Posterior vena cava (tissue), 2 donors: ENCODE measurements around the gene PAX7. TPM values are rescaled to one million over a fixed set of nuclear protein-coding genes. Genes with fewer than 3 reads are reported as not detected.
A peak's percentile ranks its signal among the peaks of the same experiment; 100 is the strongest.

Experiments used
- DNase-seq: peaks from one replicate; pipeline ENCODE4 v3.0.0-alpha.2; 2020; ENCODE audit warnings: low spot score
- intact Hi-C, 2 donors: fragments of 100-400 bp; cut with DNase I; formaldehyde crosslinking; loops; one replicate each; pipeline versions ENCODE4 v1.14.1 to v1.14.2; 2022 to 2023
- total RNA-seq, 2 donors: library from RNA; stranded (reverse); fragmentation: NEBNext Ultra II Directional; extraction: Animal tissue kit (Norgen Biotek cat#: 25700); gene quantifications; one replicate each; pipeline ENCODE4 v1.2.1, GENCODE V29; 2021
- donor health status: DM: yes; HTN: yes; CAD: no.
- donor health status: DM: yes; HTN: yes; CAD: no.

PAX7 gene
- total RNA-seq, 2 donors from 2014 or later: not detected

DNA sequence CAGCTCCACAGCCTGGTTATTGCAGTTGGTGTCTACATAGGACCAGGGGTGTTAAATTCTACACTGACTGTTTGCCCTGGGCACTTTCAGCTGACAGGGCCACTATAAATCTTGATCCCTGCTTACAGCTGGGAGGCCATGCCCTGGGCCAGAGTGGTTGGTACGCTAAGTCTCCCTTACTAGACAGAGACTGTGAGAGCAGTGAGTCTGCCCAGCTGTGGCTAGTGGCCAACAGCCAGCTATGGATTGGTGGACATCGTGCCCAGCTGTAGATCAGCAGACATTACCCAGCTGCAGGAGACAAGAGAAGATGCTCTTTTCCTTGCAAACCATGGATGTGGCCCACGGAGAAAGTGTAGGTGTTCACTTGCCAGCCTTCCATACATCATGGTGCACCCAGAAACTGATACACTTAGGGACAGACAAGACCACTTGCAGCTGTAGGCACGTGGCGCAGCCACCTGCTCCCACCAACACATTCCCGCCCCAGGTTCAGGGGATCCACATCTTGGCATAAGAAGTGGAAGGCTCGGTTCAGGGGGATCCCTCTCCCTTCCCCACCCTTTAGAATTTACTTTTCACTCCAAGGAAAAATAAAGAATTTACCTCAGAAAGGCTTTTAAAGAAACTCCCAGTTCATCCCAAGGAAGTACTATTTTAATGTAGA is 16.4 kb upstream of the PAX7 start:
- intact Hi-C loops: no loop called here
- no peak for DNase-seq

- intact Hi-C loops: no loop called here
- peak; percentile 30 for DNase-seq
These were observed 11.8 kb upstream of the PAX7 start for GRCh38 chr1:18618546-18619466.

GRCh38 chr1:18619467-18619835 is 11.2 kb upstream of the PAX7 start:
- intact Hi-C loops: no loop called here
- no peak for DNase-seq

GRCh38 chr1:18628511-18628910 is 2.1 kb upstream of the PAX7 start:
- intact Hi-C loops: no loop called here

GRCh38 chr1:18629659-18630510 is 761 bp upstream of the PAX7 start:
- intact Hi-C loops: no loop called here
- peak; percentile 46 for DNase-seq

More at GRCh38 chr1:18628511-18628910, 2.1 kb upstream of the PAX7 start:
- peak; percentile 56 for DNase-seq

DNA sequence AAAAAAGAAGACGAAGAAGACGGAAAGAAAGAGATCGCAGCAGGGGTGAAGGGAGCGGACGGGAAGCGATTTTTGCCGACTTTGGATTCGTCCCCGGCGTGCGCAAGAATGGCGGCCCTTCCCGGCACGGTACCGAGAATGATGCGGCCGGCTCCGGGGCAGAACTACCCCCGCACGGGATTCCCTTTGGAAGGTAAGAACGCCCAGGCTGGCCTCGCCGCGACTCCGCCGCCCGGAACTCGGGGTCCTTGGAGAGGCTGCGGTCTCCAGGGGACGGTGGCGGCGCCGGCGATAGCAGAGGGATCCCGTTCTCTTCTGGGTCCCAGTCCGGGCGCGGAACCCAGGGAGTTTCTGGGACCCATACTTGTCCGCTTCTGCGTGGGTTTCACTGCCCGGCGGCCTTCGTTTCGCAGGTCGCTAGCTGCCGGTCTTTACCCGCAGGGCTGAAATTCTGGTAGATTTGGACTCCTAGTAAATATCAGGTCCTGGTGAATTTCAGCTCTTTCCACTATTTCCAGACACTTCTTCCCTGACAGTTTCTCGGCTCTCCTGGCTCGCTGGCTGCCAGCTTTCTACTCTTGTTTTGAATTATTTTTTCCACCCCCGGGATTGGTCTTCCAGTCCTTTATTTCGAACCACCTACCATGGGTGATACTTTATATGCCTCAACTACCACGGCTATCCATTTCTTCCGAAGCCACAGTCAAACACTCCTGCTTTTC is 1.0 kb downstream of the PAX7 start:
- intact Hi-C loops: no loop called here
- DNase-seq: peak; percentile 74

DNA sequence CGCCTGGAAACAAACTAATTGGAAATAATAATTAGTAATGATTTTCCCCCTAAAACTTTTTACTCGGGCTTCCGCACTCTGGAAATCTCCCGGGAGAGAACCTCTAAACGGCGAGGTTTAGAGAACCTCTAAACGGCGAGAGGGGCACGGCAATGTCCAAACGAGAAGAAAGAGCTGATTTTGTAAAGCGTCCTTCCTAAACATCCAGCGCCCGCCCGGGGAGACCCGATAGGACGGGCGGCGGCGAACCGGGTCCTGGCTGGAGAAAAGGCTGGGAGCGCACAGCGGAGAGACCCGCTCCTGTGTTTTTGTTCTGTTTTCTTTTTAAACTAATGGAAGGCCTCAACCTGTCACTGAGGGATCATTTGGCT is 1.6 kb downstream of the PAX7 start:
- intact Hi-C loops: no loop called here
- DNase-seq: peak; percentile 30

- DNase-seq: peak; percentile 75
- intact Hi-C loops: no loop called here
These were observed 2.3 kb downstream of the PAX7 start for GRCh38 chr1:18632783-18633421.

DNA sequence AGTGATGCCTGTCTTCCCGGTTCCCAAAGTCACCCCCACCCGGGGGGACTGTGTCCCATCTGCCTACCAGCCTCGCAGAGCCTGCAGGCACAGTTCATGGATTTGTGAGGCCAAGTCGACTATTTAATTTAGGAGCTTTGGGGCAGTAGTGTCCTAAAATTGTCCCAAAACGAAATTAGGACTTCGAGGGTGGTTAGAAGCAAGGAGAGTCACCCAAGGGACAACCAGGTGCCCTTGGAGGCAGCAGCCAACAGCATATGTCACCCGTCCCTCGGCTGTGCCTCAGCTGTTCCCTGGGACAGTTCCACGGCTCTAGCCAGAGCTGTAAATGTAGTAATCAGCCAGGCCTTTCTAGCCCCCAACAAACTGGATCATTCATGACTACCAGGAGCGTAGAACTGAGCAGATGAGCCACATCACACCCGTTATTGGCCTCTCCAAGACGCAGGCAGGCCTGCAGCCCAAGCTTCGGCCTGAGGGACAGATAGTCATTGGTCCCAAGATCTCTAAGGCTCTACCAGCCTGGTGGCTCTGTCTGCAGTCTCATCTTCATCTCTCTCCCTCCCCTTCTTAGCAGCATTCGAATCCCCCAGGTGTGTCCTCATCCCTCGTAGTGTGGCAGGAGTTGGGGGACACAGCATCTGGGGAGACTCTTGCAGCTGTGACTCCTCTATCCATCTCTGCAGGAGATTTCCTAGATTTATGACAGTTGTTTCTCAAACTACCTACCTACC is 2.9 kb downstream of the PAX7 start:
- intact Hi-C loops: no loop called here
- DNase-seq: peak; percentile 25

GRCh38 chr1:18634276-18634675 is 3.6 kb downstream of the PAX7 start:
- DNase-seq: peak; percentile 52
- intact Hi-C loops: no loop called here

DNA sequence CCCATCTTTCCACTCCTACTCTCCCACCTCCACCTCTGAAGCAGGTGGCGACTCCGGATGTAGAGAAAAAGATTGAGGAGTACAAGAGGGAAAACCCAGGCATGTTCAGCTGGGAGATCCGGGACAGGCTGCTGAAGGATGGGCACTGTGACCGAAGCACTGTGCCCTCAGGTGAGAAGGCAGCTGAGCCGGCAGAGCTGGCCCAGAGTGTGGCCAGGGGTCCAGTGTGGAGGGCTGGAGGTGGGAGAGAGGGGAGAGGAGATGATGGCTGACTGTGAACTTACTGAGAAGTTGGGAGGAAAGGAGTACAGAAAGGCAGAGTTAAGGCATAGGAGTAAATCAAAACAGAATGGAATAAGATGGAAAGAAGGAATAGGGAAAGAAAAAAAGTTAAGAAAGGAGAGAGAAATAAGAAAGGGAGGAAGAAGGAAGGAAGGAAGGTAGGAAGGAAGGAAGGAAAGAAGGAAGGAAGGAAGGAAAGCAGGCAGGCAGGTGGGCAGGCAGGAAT is 4.5 kb downstream of the PAX7 start:
- intact Hi-C loops: no loop called here
- DNase-seq: peak; percentile 55

GRCh38 chr1:18635891-18636595 is 5.4 kb downstream of the PAX7 start:
- intact Hi-C loops: no loop called here
- DNase-seq: peak; percentile 48

DNA sequence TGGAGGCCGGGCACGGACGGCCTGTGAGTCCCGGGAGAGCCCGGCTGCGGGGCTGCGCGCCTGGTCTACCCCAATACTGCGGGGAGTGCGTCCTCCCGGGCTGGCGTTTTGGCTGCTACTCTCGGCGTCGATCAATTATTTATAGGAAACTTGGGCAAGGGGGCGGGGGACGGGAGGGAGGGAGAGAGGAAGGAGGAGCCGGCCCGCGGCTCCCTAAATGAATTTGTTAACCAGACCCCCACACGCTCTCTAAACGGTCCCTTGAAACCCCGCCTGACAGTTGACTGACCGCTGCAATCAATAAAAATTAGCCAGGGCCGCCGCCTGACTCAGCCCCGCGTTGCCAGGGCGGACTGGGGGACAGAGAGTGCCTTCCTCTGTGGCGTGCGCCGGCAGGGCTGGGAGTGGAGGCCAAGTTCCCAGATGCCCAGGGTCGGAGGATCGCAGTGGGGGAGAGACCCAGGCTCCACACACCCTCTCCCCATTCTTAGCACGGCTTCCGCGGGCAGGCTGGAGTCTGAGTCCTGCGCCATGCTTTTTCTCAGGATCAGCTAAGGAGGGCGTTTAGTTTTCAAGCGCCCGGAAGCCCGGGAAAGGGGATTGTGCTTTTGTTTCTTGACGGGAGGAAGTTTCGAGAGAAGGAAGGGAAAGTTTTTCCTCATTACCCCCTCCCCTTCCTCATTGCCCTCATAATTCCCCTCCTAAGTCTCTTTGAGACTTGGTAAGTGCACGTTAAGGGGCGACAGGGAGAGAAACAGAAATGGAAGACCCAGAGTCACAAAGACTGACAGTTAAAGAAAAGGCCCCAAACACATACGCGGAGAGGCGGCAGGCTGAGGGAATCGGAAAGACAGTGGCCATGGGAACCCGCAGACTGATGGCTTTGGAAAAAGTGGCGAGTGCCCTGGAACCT is 6.2 kb downstream of the PAX7 start:
- intact Hi-C loops: no loop called here

DNA sequence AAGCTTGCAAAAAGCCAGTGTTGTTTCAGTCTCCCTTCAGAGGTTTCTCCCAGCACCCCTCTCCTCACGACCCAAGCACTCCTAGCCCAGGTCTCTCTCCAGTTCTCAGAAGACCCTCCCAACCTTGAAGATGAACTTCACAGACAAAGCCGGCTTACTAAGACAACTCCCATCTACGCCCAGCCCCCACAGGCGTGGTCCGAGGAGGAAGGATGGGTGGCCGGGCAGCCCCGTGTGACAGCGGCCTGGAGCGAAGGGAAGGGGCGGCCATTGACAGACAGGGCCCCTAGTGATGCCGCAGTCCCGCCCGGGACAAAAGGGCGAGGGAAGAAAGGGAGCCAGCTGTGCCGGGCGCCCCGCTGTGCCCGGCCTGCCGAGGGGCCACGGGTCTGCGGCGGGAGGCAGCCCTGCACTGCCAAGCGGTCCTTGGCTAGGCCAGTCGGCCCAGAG is 6.9 kb downstream of the PAX7 start:
- DNase-seq: no peak
- intact Hi-C loops: no loop called here

More for the DNA sequence above, 6.2 kb downstream of the PAX7 start:
- DNase-seq: no peak

GRCh38 chr1:18637962-18638834 is 7.6 kb downstream of the PAX7 start:
- no peak for DNase-seq
- intact Hi-C loops: no loop called here
